Left ventricle myocardium inferior (tissue), 1 donor: Measurements from ENCODE around the gene TCF12. TPM values are rescaled to one million over a fixed set of nuclear protein-coding genes. Genes with fewer than 3 reads are reported as not detected.

Experiments used
- DNase-seq: peaks from one replicate; pipeline ENCODE4 v3.0.0-alpha.2; 2020
- H3K27ac ChIP-seq: fragments of 200-600 bp; replicated peaks from 2 replicates; pipeline ENCODE4 v1.8.0; 2021
- H3K27me3 ChIP-seq: fragments of 200-600 bp; 2 replicates; pipeline ENCODE4 v1.8.0; 2021; ENCODE audit warnings: low read depth
- H3K36me3 ChIP-seq: fragments of 200-600 bp; 2 replicates; pipeline ENCODE4 v1.8.0; 2021
- H3K4me1 ChIP-seq: fragments of 200-600 bp; 2 replicates; pipeline ENCODE4 v1.8.0; 2021
- H3K4me3 ChIP-seq: fragments of 200-600 bp; 2 replicates; pipeline ENCODE4 v1.8.0; 2021; ENCODE audit warnings: mild to moderate bottlenecking, moderate library complexity
- H3K9me3 ChIP-seq: fragments of 200-600 bp; replicated peaks from 2 replicates; pipeline ENCODE4 v1.8.0; 2021
- CTCF ChIP-seq: fragments of 200-600 bp; IDR thresholded peaks from 2 replicates; pipeline ENCODE4 v1.8.0; 2021; ENCODE audit warnings: antibody characterized with exemption, mild to moderate bottlenecking, borderline replicate concordance
- intact Hi-C: fragments of 100-400 bp; cut with micrococcal nuclease; formaldehyde crosslinking; loops from one replicate; pipeline ENCODE4 v1.11.0; 2022
- total RNA-seq: library from RNA; stranded (reverse); fragmentation: NEBNext Ultra II Directional; extraction: Animal tissue kit (Norgen Biotek cat#: 25700); gene quantifications from one replicate; pipeline ENCODE4 v1.2.1, GENCODE V29; 2021
- donor health status: DM: no; HTN: yes; CAD: no; lungs with severe emphysema.

TCF12 gene
- total RNA-seq, 1 donor from 2014 or later, result 52.1 TPM

DNA sequence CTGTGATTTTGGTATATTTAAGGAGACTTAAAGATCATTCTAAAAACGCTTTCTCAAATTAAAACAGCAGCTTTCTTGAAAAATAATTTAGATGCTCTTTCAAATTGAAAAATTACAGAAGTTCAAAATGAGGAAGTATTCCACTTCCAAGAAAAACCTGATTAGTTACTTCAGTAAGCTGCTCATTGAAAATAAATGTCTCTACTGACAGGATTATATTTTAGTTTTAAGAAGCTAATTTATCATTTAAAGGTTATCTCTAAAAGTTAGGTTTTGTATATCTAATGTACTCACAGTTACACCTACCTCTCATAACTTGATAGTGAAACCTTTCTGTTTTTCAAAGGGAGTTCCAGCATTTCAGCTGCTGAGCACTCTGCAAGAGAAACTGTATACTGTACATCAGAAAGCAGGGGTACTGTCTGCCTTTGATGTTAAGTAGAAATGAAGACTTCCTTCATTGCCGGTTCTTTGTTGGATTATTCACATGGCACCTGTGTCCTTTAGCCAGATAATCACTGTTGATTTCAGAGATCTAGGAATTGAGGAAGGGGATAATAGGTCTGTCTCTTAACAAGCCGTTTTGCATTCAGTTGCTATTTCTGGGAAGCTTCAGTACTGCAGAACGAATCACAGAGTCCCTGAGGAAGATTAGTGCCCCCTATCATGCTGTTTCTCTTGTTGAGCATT is 161.6 kb downstream of the TCF12 start:
- TF ChIP-seq CTCF, result no peak
- no peaks in the 10 kb centered on the region for H3K36me3 ChIP-seq
- H3K4me1 ChIP-seq, result peaks cover 42% of the 10 kb centered on the region
- no peaks in the 10 kb centered on the region for H3K9me3 ChIP-seq
- no peak overlapping the region for H3K27ac ChIP-seq
- no peak overlapping the region for H3K4me3 ChIP-seq
- intact Hi-C loops, result no loop called here
- DNase-seq, result no peak
- no peaks in the 10 kb centered on the region for H3K27me3 ChIP-seq

DNA sequence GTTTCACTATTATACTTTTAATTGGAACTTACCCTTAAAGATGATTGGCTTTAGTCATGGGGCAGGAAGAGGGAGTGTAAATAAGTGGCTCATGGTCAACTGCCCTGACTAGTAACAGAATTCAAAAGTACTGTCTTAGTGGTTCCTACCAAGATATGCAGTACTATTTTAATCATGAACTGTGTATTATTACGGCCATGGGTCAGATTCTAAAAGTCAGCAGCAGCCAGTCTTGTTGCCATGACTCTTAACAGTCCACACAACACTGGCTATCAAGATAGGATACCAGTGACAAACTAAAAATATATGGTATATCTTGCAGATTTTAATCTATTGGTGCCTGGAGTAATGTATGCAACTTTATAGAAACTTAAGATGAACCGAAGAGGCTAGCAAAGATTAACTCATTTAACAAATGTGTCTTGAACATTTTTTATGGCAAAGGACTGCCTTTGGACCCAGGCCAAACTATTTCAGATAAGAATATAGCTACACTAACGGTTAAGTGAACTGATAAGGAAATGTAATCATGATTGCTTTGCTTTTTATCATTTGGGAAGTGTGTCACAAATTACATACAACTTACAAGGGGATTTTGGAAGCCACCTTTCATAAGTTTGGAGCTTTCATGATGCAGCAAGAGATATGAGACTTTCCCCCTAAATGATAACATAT is 163.7 kb downstream of the TCF12 start:
- Histone ChIP-seq H3K4me1 (peaks cover 48% of the 10 kb centered on the region), H3K4me3 (no peak overlapping the region), H3K36me3 (no peaks in the 10 kb centered on the region), H3K27me3 (no peaks in the 10 kb centered on the region), H3K9me3 (no peaks in the 10 kb centered on the region), H3K27ac (peak overlapping the region; percentile 2)
- DNase-seq, result no peak
- no peak for TF ChIP-seq CTCF
- intact Hi-C loops, result no loop called here

DNA sequence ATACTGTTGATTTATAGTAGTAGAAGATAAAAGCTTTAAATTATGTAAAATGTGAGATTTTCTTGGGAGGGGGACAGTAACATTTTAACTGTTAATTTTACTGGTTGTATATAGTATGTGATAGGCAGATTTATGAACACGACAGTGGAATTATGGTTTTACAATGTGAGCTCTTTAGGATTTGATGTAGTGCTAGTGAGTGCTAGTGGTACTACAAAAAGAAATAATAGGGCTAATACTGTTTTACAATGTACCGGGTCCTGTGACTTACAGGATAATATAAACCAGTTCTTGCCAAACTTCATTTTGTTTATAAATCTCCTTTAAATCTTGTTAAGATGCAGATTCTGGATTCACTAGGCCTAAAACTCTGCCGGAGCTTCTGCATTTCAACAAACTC is 165.7 kb downstream of the TCF12 start:
- no peak for DNase-seq
- intact Hi-C loops, result no loop called here
- Histone ChIP-seq H3K9me3 (no peaks in the 10 kb centered on the region), H3K4me1 (peaks cover 52% of the 10 kb centered on the region), H3K27ac (no peak overlapping the region), H3K27me3 (no peaks in the 10 kb centered on the region), H3K4me3 (no peak overlapping the region), H3K36me3 (no peaks in the 10 kb centered on the region)
- TF ChIP-seq CTCF, result no peak

GRCh38 chr15:57085267-57085666 is 166.8 kb downstream of the TCF12 start:
- Histone ChIP-seq H3K36me3 (no peaks in the 10 kb centered on the region), H3K9me3 (no peaks in the 10 kb centered on the region), H3K27ac (no peak overlapping the region), H3K4me3 (no peak overlapping the region), H3K27me3 (no peaks in the 10 kb centered on the region), H3K4me1 (peaks cover 46% of the 10 kb centered on the region)
- no peak for DNase-seq
- intact Hi-C loops, result no loop called here
- TF ChIP-seq CTCF, result no peak

DNA sequence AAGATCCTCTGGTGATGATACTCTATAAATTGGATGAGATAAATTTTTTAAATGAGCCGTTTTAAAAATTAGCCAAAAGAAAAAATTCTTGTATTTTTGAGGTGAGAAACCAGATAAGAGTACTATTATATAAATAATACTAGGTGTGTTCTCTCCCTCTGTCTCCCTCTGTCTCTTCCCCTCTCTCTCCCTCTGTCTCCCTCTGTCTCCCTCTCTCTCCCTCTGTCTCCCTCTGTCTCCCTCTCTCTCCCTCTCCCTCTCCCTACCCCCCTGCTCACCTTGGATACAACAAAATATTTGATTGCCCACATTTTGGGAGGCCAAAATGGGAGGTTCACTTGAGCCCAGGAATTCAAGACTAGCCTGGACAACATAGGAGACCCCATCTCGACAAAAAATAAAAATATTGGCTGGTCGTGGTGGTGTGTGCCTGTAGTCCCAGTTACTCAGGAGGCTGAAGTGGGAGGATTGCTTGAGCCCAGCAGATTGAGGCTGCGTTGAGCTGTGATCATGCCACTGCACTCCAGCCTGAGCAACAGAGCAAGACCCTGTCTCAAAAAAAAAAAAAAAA is 168.5 kb downstream of the TCF12 start:
- no peak overlapping the region for H3K27ac ChIP-seq
- H3K36me3 ChIP-seq, result no peaks in the 10 kb centered on the region
- H3K4me1 ChIP-seq, result peaks cover 32% of the 10 kb centered on the region
- H3K9me3 ChIP-seq, result no peaks in the 10 kb centered on the region
- DNase-seq, result no peak
- H3K4me3 ChIP-seq, result no peak overlapping the region
- H3K27me3 ChIP-seq, result no peaks in the 10 kb centered on the region
- TF ChIP-seq CTCF, result no peak
- intact Hi-C loops, result no loop called here
